GM12873 (cell line): ENCODE results near the gene LAYN.
A peak's percentile ranks its signal among the peaks of the same experiment; 100 is the strongest.

ENCODE experiments used
- TF ChIP-seq, protein P1 (sequence below): IDR thresholded peaks from 2 replicates; pipeline ENCODE4 v1.5.1; 2012; ENCODE audit warnings: low read depth, mild to moderate bottlenecking, moderate library complexity, low read length, control low read depth; ENCODE audit not compliant: insufficient read depth; ENCODE audit errors: missing control alignments

Gene LAYN

GRCh38 chr11:111596319-111596718, 55.8 kb downstream of the LAYN start:
- TF ChIP-seq, protein P1, sequence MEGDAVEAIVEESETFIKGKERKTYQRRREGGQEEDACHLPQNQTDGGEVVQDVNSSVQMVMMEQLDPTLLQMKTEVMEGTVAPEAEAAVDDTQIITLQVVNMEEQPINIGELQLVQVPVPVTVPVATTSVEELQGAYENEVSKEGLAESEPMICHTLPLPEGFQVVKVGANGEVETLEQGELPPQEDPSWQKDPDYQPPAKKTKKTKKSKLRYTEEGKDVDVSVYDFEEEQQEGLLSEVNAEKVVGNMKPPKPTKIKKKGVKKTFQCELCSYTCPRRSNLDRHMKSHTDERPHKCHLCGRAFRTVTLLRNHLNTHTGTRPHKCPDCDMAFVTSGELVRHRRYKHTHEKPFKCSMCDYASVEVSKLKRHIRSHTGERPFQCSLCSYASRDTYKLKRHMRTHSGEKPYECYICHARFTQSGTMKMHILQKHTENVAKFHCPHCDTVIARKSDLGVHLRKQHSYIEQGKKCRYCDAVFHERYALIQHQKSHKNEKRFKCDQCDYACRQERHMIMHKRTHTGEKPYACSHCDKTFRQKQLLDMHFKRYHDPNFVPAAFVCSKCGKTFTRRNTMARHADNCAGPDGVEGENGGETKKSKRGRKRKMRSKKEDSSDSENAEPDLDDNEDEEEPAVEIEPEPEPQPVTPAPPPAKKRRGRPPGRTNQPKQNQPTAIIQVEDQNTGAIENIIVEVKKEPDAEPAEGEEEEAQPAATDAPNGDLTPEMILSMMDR: no peak

GRCh38 chr11:111598148-111598547, 57.6 kb downstream of the LAYN start:
- TF ChIP-seq, protein P1: no peak

DNA sequence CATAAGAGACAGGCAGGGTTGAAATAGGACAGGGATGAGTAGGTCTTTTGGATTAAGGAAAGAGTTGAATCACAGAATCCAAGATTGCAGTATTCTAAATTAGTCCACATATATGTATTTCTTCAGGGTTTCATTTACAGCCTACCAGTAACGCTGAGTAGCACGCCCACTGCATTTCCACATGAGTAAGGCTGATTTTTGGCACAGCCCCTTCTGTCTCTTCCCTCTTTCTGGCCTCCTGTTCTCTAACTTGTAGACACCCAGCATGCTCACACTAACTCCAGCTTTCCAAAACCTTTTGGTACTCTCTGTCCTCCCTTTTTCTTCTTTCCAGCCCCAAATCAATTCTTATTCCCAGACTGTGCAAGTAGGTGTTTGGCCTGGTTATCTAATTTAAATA, 58.0 kb downstream of the LAYN start:
- TF ChIP-seq, protein P1: no peak

DNA sequence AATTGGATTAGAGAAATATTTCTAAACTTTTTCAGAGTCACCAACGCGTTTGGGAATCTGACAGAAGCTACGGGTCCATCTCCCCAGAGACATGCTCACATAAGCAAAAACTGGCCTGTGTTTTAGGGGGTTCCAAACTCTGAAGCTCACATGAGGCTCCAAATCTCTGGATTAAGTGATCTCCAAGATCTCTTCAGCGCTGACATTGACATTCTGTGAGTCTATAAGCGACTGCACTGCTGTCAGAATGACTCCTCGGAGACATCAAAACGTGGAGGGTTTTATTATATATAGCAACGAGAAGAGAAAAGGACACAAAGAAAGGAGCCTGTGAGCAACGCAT, 61.1 kb downstream of the LAYN start:
- TF ChIP-seq, protein P1: no peak

DNA sequence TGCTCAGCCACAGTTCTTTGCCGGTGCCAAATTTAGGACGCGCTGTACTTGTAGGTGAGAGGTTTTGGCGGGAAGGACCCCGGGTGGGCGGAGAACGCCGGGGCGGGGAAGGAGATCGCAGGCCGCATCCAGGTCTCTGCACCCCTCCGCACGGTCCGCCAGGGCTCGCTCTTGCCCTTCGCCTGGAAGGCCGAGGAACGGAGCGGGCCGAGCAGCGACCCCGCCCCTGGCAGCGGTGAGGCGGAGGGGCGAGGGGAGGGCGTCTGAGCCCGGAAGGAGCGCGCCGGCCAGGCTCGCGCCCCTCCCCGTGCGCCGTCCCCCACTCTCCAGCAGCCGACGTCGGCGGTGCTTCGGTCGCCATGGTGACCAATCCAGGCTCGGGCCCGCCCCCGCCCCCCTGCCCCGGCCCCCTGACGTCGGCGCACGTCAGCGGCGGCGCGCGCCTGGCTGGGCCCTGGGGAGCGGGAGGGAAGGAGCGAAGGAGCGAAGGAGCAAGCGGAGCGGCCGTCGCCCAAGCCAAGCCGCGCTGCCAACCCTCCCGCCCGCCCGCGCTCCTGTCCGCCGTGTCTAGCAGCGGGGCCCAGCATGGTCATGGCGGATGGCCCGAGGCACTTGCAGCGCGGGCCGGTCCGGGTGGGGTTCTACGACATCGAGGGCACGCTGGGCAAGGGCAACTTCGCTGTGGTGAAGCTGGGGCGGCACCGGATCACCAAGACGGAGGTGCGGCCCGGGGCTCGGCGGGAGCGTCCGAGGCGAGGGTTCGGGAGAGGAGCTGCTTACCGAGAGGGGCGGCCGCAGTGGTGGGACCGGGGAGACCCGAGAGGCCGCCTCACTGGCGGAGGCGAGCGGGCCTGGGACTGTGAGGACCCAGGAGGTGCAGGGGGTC, 61.7 kb downstream of the LAYN start, which contains the start of gene SIK2:
SIK2 (plus strand) TSS at position 471 of the 886 bp plus-strand sequence; CDS start at position 586, 115 bp downstream.
- TF ChIP-seq, protein P1: peak; percentile 95

GRCh38 chr11:111602865-111603610, 62.5 kb downstream of the LAYN start:
- TF ChIP-seq, protein P1: no peak

GRCh38 chr11:111603611-111604130, 63.2 kb downstream of the LAYN start:
- TF ChIP-seq, protein P1: no peak
